GM12878 (cell line): ENCODE results near the gene GPR146. TPM values are rescaled to one million over a fixed set of nuclear protein-coding genes. Genes with fewer than 3 reads are reported as not detected.

Experiments used
- ATAC-seq: fragments of 200-7000 bp; cut with Tn5 transposase; 3 replicates; pipeline ENCODE4 v1.9.1; 2020; ENCODE audit warnings: mild to moderate bottlenecking, moderate library complexity
- BruUV-seq: library from RNA; stranded (reverse); fragments of 400-500 nt; replicated peaks from 2 replicates; lab custom pipeline; 2021; lab: Mats Ljungman, UMichigan
- CTCF ChIA-PET: fragments of 300-600 bp; sonication (Branson Sonifier 250); formaldehyde crosslinking; extraction: SDS; loops from one replicate; lab custom pipeline; 2021; ENCODE audit warnings: inconsistent platforms; lab: Yijun Ruan, JAX
- POLR2A ChIA-PET: fragments of 350-600 bp; formaldehyde crosslinking; extraction: SDS; loops from one replicate; lab custom pipeline; 2021; ENCODE audit warnings: inconsistent platforms; lab: Charles Lee
- RAD21 ChIA-PET: fragments of 300-600 bp; sonication (Branson Sonifier 250); formaldehyde crosslinking; loops from one replicate; lab custom pipeline; 2023; ENCODE audit warnings: antibody characterized with exemption; ENCODE audit not compliant: unreplicated experiment; lab: Charles Lee
- SMC1A ChIA-PET: fragments of 300-600 bp; sonication (Branson Sonifier 250); formaldehyde crosslinking; loops from one replicate; lab custom pipeline; 2023; ENCODE audit not compliant: unreplicated experiment, uncharacterized antibody; lab: Charles Lee
- DNase-seq: peaks from one replicate; pipeline ENCODE4 v3.0.0-alpha.2; 2011; ENCODE audit warnings: low read depth, low spot score
- FAIRE-seq: peaks from 3 replicates; lab custom pipeline; 2011; peaks lifted over from hg19 to GRCh38; lab: Jason Lieb, UNC
- H2AFZ ChIP-seq: 2 replicates; pipeline ENCODE4 v1.6.0; 2011; ENCODE audit warnings: low read depth, low read length, control low read depth; ENCODE audit not compliant: control insufficient read depth
- H3K27ac ChIP-seq: 2 replicates; pipeline ENCODE4 v1.5.1; 2011; ENCODE audit warnings: control low read depth; ENCODE audit not compliant: control insufficient read depth, insufficient read depth
- H3K27me3 ChIP-seq, 2 experiments: replicated peaks in 1 of 2; 2 replicates each; pipeline versions ENCODE4 v1.6.0 to v1.6.1; 2011; ENCODE audit warnings: low read length in 1 of 2; ENCODE audit not compliant: control insufficient read depth in 2 of 2, insufficient read depth in 2 of 2
- H3K36me3 ChIP-seq, 2 experiments: 2 replicates each; pipeline ENCODE4 v1.5.1; 2011; ENCODE audit warnings: low read length in 1 of 2; ENCODE audit not compliant: control insufficient read depth in 2 of 2, insufficient read depth in 2 of 2
- H3K4me1 ChIP-seq: 2 replicates; pipeline ENCODE4 v1.6.1; 2011; ENCODE audit warnings: mild to moderate bottlenecking, low read length, moderate library complexity, mixed read lengths; ENCODE audit not compliant: control insufficient read depth, insufficient read depth
- H3K4me2 ChIP-seq: 2 replicates; pipeline ENCODE4 v1.6.0; 2011; ENCODE audit warnings: control low read depth; ENCODE audit not compliant: control insufficient read depth, insufficient read depth
- H3K4me3 ChIP-seq: fragments of 200-600 bp; sonication (generic); 2 replicates; pipeline ENCODE4 v1.5.1; 2016
- H3K79me2 ChIP-seq: 2 replicates; pipeline ENCODE4 v1.6.0; 2011; ENCODE audit warnings: low read length; ENCODE audit not compliant: control insufficient read depth, insufficient read depth
- H3K9ac ChIP-seq: 2 replicates; pipeline ENCODE4 v1.8.0; 2011; ENCODE audit warnings: low read length, control low read depth, mixed read lengths; ENCODE audit not compliant: control insufficient read depth, insufficient read depth
- H3K9me3 ChIP-seq: replicated peaks from 3 replicates; pipeline ENCODE4 v1.5.1; 2011; ENCODE audit warnings: mild to moderate bottlenecking, low read length; ENCODE audit not compliant: control insufficient read depth, insufficient read depth
- H4K20me1 ChIP-seq: 2 replicates; pipeline ENCODE4 v1.6.0; 2011; ENCODE audit not compliant: control insufficient read depth, insufficient read depth
- BCLAF1 ChIP-seq: fragments of 450-650 bp; IDR thresholded peaks from 2 replicates; pipeline ENCODE4 v1.6.1; 2017; ENCODE audit warnings: antibody characterized with exemption, mild to moderate bottlenecking, moderate library complexity
- CREB1 ChIP-seq: IDR thresholded peaks from 2 replicates; pipeline ENCODE4 v1.6.1; 2012; ENCODE audit warnings: low read depth, mild to moderate bottlenecking, inconsistent platforms
- ELK1 ChIP-seq: IDR thresholded peaks from 2 replicates; pipeline ENCODE4 v1.6.1; 2012; ENCODE audit warnings: low read depth, low read length, improper control_type of control experiment
- GATAD2B ChIP-seq: fragments of 450-650 bp; conservative IDR thresholded peaks from 2 replicates; pipeline ENCODE4 v1.6.1; 2017; ENCODE audit warnings: low read depth, mild to moderate bottlenecking, moderate library complexity
- MEF2B ChIP-seq: fragments of 450-650 bp; IDR thresholded peaks from 2 replicates; pipeline ENCODE4 v1.6.1; 2018; ENCODE audit warnings: mild to moderate bottlenecking, moderate library complexity; ENCODE audit not compliant: partially characterized antibody, poor library complexity, severe bottlenecking
- NKRF ChIP-seq: fragments of 450-650 bp; conservative IDR thresholded peaks from 2 replicates; pipeline ENCODE4 v1.6.1; 2017; ENCODE audit warnings: mild to moderate bottlenecking, moderate library complexity
- PAX5 ChIP-seq: IDR thresholded peaks from 2 replicates; pipeline ENCODE4 v1.6.1; 2011; ENCODE audit warnings: low read depth, low read length, borderline replicate concordance
- ZNF217 ChIP-seq: fragments of 450-650 bp; IDR thresholded peaks from 2 replicates; pipeline ENCODE4 v1.6.1; 2017; ENCODE audit warnings: antibody characterized with exemption, mild to moderate bottlenecking
- WGBS: methylation state at CpG from one replicate; pipeline ENCODE4 v1.1.6; 2016; ENCODE audit warnings: low lambda C conversion rate; ENCODE audit not compliant: insufficient replicate concordance, insufficient coverage; ENCODE audit errors: missing lambda C conversion rate; 5-methylcytosine and 5-hydroxymethylcytosine counted together
- in situ Hi-C: fragments of 300-500 bp; cut with MboI; formaldehyde crosslinking; loops from 9 replicates; pipeline ENCODE4 v1.14.3; 2018; ENCODE audit warnings: mixed read lengths
- intact Hi-C: fragments of 100-400 bp; cut with micrococcal nuclease; formaldehyde crosslinking; loops from one replicate; pipeline ENCODE4 v1.14.2; 2022; ENCODE audit not compliant: unreplicated experiment
- polyA plus RNA-seq, 11 experiments: library from polyadenylated mRNA; depleted of rRNA in 4 of 11; unstranded in 6 of 11; stranded (reverse) in 5 of 11; fragments of >200 nt; fragmentation: Nextera tagmentation in 4 of 11; fragmentation: Illumina TruSeq in 1 of 11; extraction: Ambion mirVana in 4 of 11; extraction: Trizol in 1 of 11; gene quantifications; 1 replicate in 1 of 11; 2 replicates in 10 of 11; pipeline versions ENCODE4 v1.2.1 to v1.2.3, GENCODE V29; 2011 to 2016; ENCODE audit warnings: inconsistent platforms in 2 of 11, missing spikeins in 2 of 11, low read depth in 1 of 11
- total RNA-seq, 4 experiments: library from RNA; depleted of rRNA in 3 of 4; stranded (reverse); fragments of >200 nt in 3 of 4; fragmentation: Illumina TruSeq in 1 of 4; extraction: Trizol in 1 of 4; gene quantifications; 2 replicates each; pipeline versions ENCODE4 v1.2.1 to v1.2.3, GENCODE V29; 2013 to 2021

GPR146 gene
- total and polyA plus RNA-seq, 10 of the 15 experiments (the other 5 are each of a cell fraction or from before 2014, with no cell fraction given) = 0.19 to 12.0 (median 0.54) TPM; not detected in 2

- TF ChIP-seq BCLAF1 (no peak), NKRF (no peak), CREB1 (no peak)
These were observed 49.7 kb downstream of the GPR146 start (continued) for GRCh38 chr7:1093916-1094508.

GRCh38 chr7:1094870-1095269 lies 50.5 kb downstream of the GPR146 start:
- H4K20me1 ChIP-seq = no peaks in the 10 kb centered on the region
- H3K36me3 ChIP-seq = peaks cover 0 to 8% of the 10 kb centered on the region in 2 experiments; a peak in 2 of 4 replicates
- 85% methylated on average over 14 of the region's 14 CpGs for WGBS
- no peak overlapping the region for H3K9ac ChIP-seq
- TF ChIP-seq PAX5 (no peak), ELK1 (no peak), ZNF217 (no peak), MEF2B (peak; percentile 23), GATAD2B (no peak)
- ChIA-PET SMC1A (interaction anchor here (0.9 to 1.6 kb wide), 2 partner anchors 8 to 9 kb away, joined by 3 to 7 read pairs; no protein-coding TSS in a partner anchor), CTCF (interaction anchor here (0.6 to 4.3 kb wide), 4 partner anchors 8 to 101 kb away, joined by 3 to 20 read pairs (median 10); partner anchors contain the start of gene GPER1), POLR2A (interaction anchor here (0.6 to 1.3 kb wide), 3 partner anchors 9 to 76 kb away, joined by 3 to 4 read pairs (median 3); no protein-coding TSS in a partner anchor), RAD21 (interaction anchor here (1.3 to 1.5 kb wide), 3 partner anchors 9 to 45 kb away, joined by 3 to 15 read pairs (median 4); no protein-coding TSS in a partner anchor)
- FAIRE-seq (no peak), DNase-seq (no peak), ATAC-seq (no peak)
- H3K79me2 ChIP-seq = peaks cover 1% of the 10 kb centered on the region; the same call in 1 of the 2 replicates
- in situ Hi-C loops (no loop called here), intact Hi-C loops (no loop called here)
- no peaks in the 10 kb centered on the region; the same call in 1 of the 3 replicates for H3K9me3 ChIP-seq
- no peak overlapping the region for H3K27ac ChIP-seq
- H3K27me3 ChIP-seq = no peaks in the 10 kb centered on the region
- H3K4me2 ChIP-seq = no peak overlapping the region
- BruUV-seq = no TSS peak
- peaks cover 5% of the 10 kb centered on the region for H3K4me1 ChIP-seq
- no peak overlapping the region for H3K4me3 ChIP-seq
- no peak overlapping the region for H2AFZ ChIP-seq
